Kidney (tissue), 14 donors: ENCODE data around the gene ANKRD11. TPM values are rescaled to one million over a fixed set of nuclear protein-coding genes. Genes with fewer than 3 reads are reported as not detected.

Experiments
- DNase-seq, 5 donors: peaks; one replicate each; pipeline ENCODE4 v3.0.0-alpha.2; 2013 to 2020
- FAIRE-seq: peaks from 2 replicates; lab custom pipeline; 2012; peaks lifted over from hg19 to GRCh38; lab: Jason Lieb, UNC
- H3K27ac ChIP-seq, 2 donors: one replicate each; pipeline ENCODE4 v1.7.0; 2013; ENCODE audit warnings: low read depth in 2 of 2, low read length in 2 of 2, inconsistent platforms in 1 of 2
- H3K27me3 ChIP-seq: one replicate; pipeline ENCODE4 v1.7.1; 2013; ENCODE audit warnings: low read length, inconsistent platforms; ENCODE audit not compliant: control insufficient read depth, insufficient read depth
- H3K36me3 ChIP-seq, 3 donors: one replicate each; pipeline versions ENCODE4 v1.7.0 to v1.7.1; 2013; ENCODE audit warnings: low read length in 3 of 3, control low read depth in 1 of 3, inconsistent platforms in 1 of 3; ENCODE audit not compliant: insufficient read depth in 3 of 3, control insufficient read depth in 2 of 3
- H3K4me1 ChIP-seq, 3 donors: one replicate each; pipeline versions ENCODE4 v1.7.0 to v1.7.1; 2013; ENCODE audit warnings: low read length in 3 of 3, inconsistent platforms in 1 of 3, low read depth in 1 of 3; ENCODE audit not compliant: control insufficient read depth in 2 of 3, insufficient read depth in 2 of 3
- H3K4me3 ChIP-seq, 3 donors: one replicate each; pipeline versions ENCODE4 v1.7.0 to v1.8.1; 2013; ENCODE audit warnings: low read length in 3 of 3, control low read depth in 1 of 3, inconsistent platforms in 1 of 3
- H3K9ac ChIP-seq, 3 donors: one replicate each; pipeline versions ENCODE4 v1.7.0 to v1.7.1; 2013; ENCODE audit warnings: low read length in 3 of 3, control low read depth in 1 of 3, inconsistent platforms in 1 of 3
- H3K9me3 ChIP-seq, 3 donors: one replicate each; pipeline versions ENCODE4 v1.7.0 to v1.7.1; 2013; ENCODE audit warnings: low read length in 3 of 3, control low read depth in 1 of 3, inconsistent platforms in 1 of 3; ENCODE audit not compliant: control insufficient read depth in 2 of 3, insufficient read depth in 1 of 3
- intact Hi-C: fragments of 100-400 bp; cut with DNase I; formaldehyde crosslinking; loops from one replicate; pipeline ENCODE4 v1.11.1; 2022
- polyA plus RNA-seq: library from polyadenylated mRNA; stranded (reverse); fragments of 350-450 nt; fragmentation: Illumina TruSeq; extraction: RNeasy Lipid Tissue Mini Kit (QIAGEN cat#74804); gene quantifications from one replicate; pipeline ENCODE4 v1.2.3, GENCODE V29; 2014; ENCODE audit warnings: low read depth, low replicate concordance; ENCODE audit not compliant: insufficient read depth
- total RNA-seq: library from RNA; stranded (reverse); fragmentation: NEBNext Ultra II Directional; extraction: Animal tissue kit (Norgen Biotek cat#: 25700); gene quantifications from one replicate; pipeline ENCODE4 v1.2.1, GENCODE V29; 2021
- TF ChIP-seq, protein P1 (sequence below): IDR thresholded peaks from 3 replicates; pipeline ENCODE4 v1.5.1; 2012; ENCODE audit warnings: mild to moderate bottlenecking, moderate library complexity, borderline replicate concordance; ENCODE audit not compliant: insufficient read depth; ENCODE audit errors: extremely low read depth
- donor health status: control.
- donor health status: control.
- donor health status: control.
- donor health status: control.
- donor health status: control.
- donor health status: DM: yes; HTN: yes; CAD: no.
- donor health status: Normal renal cell carcinoma (clear cell type).

Gene ANKRD11
- total and polyA plus RNA-seq, 2 donors from 2014 or later, result 36.2 to 154 TPM

GRCh38 chr16:89446136-89446974 lies 44.0 kb downstream of the ANKRD11 start:
- TF ChIP-seq, protein P1, sequence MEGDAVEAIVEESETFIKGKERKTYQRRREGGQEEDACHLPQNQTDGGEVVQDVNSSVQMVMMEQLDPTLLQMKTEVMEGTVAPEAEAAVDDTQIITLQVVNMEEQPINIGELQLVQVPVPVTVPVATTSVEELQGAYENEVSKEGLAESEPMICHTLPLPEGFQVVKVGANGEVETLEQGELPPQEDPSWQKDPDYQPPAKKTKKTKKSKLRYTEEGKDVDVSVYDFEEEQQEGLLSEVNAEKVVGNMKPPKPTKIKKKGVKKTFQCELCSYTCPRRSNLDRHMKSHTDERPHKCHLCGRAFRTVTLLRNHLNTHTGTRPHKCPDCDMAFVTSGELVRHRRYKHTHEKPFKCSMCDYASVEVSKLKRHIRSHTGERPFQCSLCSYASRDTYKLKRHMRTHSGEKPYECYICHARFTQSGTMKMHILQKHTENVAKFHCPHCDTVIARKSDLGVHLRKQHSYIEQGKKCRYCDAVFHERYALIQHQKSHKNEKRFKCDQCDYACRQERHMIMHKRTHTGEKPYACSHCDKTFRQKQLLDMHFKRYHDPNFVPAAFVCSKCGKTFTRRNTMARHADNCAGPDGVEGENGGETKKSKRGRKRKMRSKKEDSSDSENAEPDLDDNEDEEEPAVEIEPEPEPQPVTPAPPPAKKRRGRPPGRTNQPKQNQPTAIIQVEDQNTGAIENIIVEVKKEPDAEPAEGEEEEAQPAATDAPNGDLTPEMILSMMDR, result no peak
- FAIRE-seq (no peak), DNase-seq (no peak)
- H3K36me3 ChIP-seq, result no peaks in the 10 kb centered on the region
- H3K9ac ChIP-seq, result no peak overlapping the region
- no peaks in the 10 kb centered on the region for H3K9me3 ChIP-seq
- peaks cover 6 to 47% (median 44%) of the 10 kb centered on the region in 3 donors for H3K4me1 ChIP-seq
- H3K4me3 ChIP-seq, result no peak overlapping the region
- intact Hi-C loops, result no loop called here
- H3K27ac ChIP-seq, result no peak overlapping the region
- no peaks in the 10 kb centered on the region for H3K27me3 ChIP-seq

DNA sequence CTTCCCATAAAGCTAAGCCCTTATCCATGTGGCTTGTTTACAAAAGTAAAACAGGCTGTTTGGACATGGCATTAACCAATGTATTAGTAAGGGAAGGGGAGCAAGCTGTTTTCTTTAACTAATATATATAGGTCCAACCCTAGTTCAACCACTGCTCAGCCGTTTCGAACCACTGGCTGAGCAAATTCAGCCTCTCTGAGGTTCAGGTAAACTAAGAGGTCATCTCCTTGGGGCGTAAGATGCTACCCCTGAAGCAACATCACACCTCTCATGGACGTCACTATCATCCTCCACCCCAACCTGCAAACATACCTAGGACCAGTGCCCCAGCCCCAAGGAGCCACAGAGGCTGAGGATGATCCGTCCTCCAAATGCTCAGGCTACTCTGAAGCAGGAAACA lies 45.2 kb downstream of the ANKRD11 start:
- no peak overlapping the region for H3K9ac ChIP-seq
- no peak for FAIRE-seq
- no peaks in the 10 kb centered on the region for H3K9me3 ChIP-seq
- H3K27ac ChIP-seq, result no peak overlapping the region
- H3K4me1 ChIP-seq, result peaks cover 6 to 47% (median 42%) of the 10 kb centered on the region in 3 donors
- no peaks in the 10 kb centered on the region for H3K36me3 ChIP-seq
- no peak for DNase-seq
- H3K4me3 ChIP-seq, result no peak overlapping the region
- no peaks in the 10 kb centered on the region for H3K27me3 ChIP-seq
- intact Hi-C loops, result no loop called here
- TF ChIP-seq, protein P1, result no peak

GRCh38 chr16:89444728-89445127 lies 45.6 kb downstream of the ANKRD11 start:
- DNase-seq (no peak), FAIRE-seq (no peak)
- no peak overlapping the region for H3K9ac ChIP-seq
- H3K27ac ChIP-seq, result no peak overlapping the region
- TF ChIP-seq, protein P1, result no peak
- no peaks in the 10 kb centered on the region for H3K9me3 ChIP-seq
- no peaks in the 10 kb centered on the region for H3K36me3 ChIP-seq
- H3K27me3 ChIP-seq, result no peaks in the 10 kb centered on the region
- H3K4me1 ChIP-seq, result peaks cover 6 to 47% (median 42%) of the 10 kb centered on the region in 3 donors
- intact Hi-C loops, result no loop called here
- H3K4me3 ChIP-seq, result no peak overlapping the region
